ENCODE results near the gene DACT1.

Gene DACT1

DNA sequence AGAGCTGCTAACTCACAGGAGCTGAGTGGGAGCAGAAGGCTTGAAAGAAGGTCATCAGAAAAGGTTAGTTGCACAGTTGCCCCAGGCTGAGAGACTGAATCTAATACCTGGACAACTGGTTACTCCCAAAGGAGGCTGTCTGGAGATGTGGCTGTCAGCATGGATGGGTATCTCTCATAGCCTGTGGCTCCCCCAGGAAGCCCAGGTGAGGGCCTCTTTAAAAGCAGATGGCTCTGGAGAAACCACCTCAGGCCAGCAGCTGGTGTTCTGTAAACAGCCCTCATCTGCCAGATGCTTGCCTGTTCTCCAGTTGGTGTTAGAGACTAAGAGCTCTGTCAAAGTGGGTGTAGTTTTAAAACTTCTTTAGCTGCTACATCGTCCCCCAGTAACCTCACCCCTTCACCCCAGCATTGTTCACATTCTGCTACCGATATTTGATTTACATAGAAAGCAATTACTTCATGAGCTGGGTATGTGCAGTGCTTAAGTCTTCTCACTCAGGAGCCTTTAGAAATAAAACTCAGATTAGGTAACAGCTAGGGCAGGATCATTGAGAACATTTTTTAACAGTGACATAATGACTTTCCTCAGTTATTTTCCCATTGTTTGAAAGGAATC lies 25.8 kb downstream of the DACT1 start:
- peak; percentile 55; the same call in 1 of the 2 replicates for TF ChIP-seq ISL1 (CRISPR knock-in tag; IDR thresholded peaks at IDR 0.05)
- TF ChIP-seq RARB (CRISPR knock-in tag; IDR thresholded peaks at IDR 0.05): no peak
- TF ChIP-seq TCF4 (CRISPR knock-in tag; IDR thresholded peaks at IDR 0.05; ENCODE audit: borderline replicate concordance): no peak

DNA sequence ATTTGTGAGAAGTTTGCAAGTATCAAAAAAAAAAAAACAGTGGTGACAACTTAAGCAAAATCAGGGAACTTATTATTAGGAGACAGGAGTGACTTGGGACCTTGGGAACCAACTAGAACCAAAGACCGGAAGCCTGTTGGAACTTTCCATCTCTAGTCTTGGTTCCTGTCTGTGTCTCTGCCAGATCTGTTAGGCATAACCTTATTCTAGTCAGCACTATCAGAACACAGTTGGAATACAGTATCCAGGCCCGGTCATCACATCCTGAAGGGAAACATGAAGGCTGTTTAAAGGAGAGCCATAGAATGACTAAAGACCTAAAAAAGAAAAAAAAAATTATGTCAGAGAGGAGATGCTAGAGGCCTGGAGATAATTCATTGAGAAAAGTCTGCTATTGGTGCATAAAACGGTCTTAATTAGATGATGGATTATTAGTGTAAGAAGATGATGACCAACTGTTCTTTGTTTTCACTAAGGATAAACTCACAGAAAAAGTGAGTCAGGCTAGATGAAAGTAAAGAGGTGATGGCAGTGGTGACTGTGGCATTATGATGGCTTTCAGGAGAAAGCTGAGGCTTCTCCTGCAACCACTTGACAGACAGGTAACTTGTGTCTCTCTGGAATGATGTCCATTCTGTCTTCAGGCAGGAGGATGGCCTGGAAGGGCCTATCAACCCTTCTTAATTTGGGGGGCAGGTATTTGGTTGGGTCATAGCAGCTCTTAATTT lies 28.2 kb downstream of the DACT1 start:
- ATAC-seq: no peak
- no peak for TF ChIP-seq CSDC2 (CRISPR knock-in tag; IDR thresholded peaks at IDR 0.05)
- no peak for TF ChIP-seq RARB (CRISPR knock-in tag; IDR thresholded peaks at IDR 0.05)
- TF ChIP-seq ARNTL (CRISPR knock-in tag; IDR thresholded peaks at IDR 0.05; ENCODE audit: borderline replicate concordance, low read depth): no peak
- TF ChIP-seq, protein P1, sequence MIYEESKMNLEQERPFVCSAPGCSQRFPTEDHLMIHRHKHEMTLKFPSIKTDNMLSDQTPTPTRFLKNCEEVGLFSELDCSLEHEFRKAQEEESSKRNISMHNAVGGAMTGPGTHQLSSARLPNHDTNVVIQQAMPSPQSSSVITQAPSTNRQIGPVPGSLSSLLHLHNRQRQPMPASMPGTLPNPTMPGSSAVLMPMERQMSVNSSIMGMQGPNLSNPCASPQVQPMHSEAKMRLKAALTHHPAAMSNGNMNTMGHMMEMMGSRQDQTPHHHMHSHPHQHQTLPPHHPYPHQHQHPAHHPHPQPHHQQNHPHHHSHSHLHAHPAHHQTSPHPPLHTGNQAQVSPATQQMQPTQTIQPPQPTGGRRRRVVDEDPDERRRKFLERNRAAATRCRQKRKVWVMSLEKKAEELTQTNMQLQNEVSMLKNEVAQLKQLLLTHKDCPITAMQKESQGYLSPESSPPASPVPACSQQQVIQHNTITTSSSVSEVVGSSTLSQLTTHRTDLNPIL (CRISPR knock-in tag; IDR thresholded peaks at IDR 0.05; ENCODE audit: low read depth): no peak
- no peak for TF ChIP-seq TOX (CRISPR knock-in tag; IDR thresholded peaks at IDR 0.05; ENCODE audit: borderline replicate concordance)
- TF ChIP-seq TCF4 (CRISPR knock-in tag; IDR thresholded peaks at IDR 0.05; ENCODE audit: borderline replicate concordance): no peak
- no peak for TF ChIP-seq PPARA (CRISPR knock-in tag; IDR thresholded peaks at IDR 0.05; ENCODE audit: borderline replicate concordance)
- no peak for TF ChIP-seq ZNF565 (CRISPR knock-in tag; conservative IDR thresholded peaks at IDR 0.05; ENCODE audit: low read depth)
- TF ChIP-seq ZC3H10 (CRISPR knock-in tag; IDR thresholded peaks at IDR 0.05): no peak
- TF ChIP-seq SNAI2 (CRISPR knock-in tag; IDR thresholded peaks at IDR 0.05): no peak
- no peak for TF ChIP-seq GLIS3 (CRISPR knock-in tag; IDR thresholded peaks at IDR 0.05)
- no peak for TF ChIP-seq ZFP3 (CRISPR knock-in tag; IDR thresholded peaks at IDR 0.05)

More for the DNA sequence above, 25.8 kb downstream of the DACT1 start:
- ATAC-seq: peak; percentile 65

DNA sequence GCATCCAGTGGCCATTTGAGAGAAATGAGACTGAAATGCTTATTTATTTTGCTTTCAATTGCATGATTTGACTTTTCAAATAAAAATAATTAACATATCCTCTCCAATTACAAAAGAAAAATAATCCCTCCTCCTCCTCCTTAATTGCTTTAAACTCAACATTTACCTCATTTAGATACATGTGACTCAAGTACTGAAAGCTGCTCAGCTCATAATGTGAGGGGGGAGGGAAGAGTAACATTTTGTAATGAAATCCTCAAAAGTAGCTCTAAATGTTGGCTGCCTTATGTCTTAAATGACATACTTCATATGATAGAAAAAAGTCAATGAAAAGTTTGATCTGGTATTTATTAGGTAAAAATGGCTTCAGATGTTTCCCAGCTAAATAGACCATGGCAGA lies 29.0 kb downstream of the DACT1 start:
- no peak for ATAC-seq
- TF ChIP-seq, protein P2, sequence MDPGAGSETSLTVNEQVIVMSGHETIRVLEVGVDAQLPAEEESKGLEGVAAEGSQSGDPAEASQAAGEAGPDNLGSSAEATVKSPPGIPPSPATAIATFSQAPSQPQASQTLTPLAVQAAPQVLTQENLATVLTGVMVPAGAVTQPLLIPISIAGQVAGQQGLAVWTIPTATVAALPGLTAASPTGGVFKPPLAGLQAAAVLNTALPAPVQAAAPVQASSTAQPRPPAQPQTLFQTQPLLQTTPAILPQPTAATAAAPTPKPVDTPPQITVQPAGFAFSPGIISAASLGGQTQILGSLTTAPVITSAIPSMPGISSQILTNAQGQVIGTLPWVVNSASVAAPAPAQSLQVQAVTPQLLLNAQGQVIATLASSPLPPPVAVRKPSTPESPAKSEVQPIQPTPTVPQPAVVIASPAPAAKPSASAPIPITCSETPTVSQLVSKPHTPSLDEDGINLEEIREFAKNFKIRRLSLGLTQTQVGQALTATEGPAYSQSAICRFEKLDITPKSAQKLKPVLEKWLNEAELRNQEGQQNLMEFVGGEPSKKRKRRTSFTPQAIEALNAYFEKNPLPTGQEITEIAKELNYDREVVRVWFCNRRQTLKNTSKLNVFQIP (CRISPR knock-in tag; IDR thresholded peaks at IDR 0.05; ENCODE audit: borderline replicate concordance, low read depth): no peak
- TF ChIP-seq ZNF70 (CRISPR knock-in tag; IDR thresholded peaks at IDR 0.05) (no peak), OSR1 (CRISPR knock-in tag; IDR thresholded peaks at IDR 0.05) (no peak), RARB (CRISPR knock-in tag; IDR thresholded peaks at IDR 0.05) (no peak), ZNF8 (CRISPR knock-in tag; IDR thresholded peaks at IDR 0.05) (no peak), TOX (CRISPR knock-in tag; IDR thresholded peaks at IDR 0.05; ENCODE audit: borderline replicate concordance) (no peak), ZC3H10 (CRISPR knock-in tag; IDR thresholded peaks at IDR 0.05) (no peak), SNAI2 (CRISPR knock-in tag; IDR thresholded peaks at IDR 0.05) (no peak), CSDC2 (CRISPR knock-in tag; IDR thresholded peaks at IDR 0.05) (no peak), ZFP3 (CRISPR knock-in tag; IDR thresholded peaks at IDR 0.05) (no peak), ARNTL (CRISPR knock-in tag; IDR thresholded peaks at IDR 0.05; ENCODE audit: borderline replicate concordance, low read depth) (no peak), TCF4 (CRISPR knock-in tag; IDR thresholded peaks at IDR 0.05; ENCODE audit: borderline replicate concordance) (no peak), ZNF565 (CRISPR knock-in tag; conservative IDR thresholded peaks at IDR 0.05; ENCODE audit: low read depth) (no peak), PPARA (CRISPR knock-in tag; IDR thresholded peaks at IDR 0.05; ENCODE audit: borderline replicate concordance) (no peak), ZFP30 (CRISPR knock-in tag; IDR thresholded peaks at IDR 0.05) (no peak)
- TF ChIP-seq, protein P3, sequence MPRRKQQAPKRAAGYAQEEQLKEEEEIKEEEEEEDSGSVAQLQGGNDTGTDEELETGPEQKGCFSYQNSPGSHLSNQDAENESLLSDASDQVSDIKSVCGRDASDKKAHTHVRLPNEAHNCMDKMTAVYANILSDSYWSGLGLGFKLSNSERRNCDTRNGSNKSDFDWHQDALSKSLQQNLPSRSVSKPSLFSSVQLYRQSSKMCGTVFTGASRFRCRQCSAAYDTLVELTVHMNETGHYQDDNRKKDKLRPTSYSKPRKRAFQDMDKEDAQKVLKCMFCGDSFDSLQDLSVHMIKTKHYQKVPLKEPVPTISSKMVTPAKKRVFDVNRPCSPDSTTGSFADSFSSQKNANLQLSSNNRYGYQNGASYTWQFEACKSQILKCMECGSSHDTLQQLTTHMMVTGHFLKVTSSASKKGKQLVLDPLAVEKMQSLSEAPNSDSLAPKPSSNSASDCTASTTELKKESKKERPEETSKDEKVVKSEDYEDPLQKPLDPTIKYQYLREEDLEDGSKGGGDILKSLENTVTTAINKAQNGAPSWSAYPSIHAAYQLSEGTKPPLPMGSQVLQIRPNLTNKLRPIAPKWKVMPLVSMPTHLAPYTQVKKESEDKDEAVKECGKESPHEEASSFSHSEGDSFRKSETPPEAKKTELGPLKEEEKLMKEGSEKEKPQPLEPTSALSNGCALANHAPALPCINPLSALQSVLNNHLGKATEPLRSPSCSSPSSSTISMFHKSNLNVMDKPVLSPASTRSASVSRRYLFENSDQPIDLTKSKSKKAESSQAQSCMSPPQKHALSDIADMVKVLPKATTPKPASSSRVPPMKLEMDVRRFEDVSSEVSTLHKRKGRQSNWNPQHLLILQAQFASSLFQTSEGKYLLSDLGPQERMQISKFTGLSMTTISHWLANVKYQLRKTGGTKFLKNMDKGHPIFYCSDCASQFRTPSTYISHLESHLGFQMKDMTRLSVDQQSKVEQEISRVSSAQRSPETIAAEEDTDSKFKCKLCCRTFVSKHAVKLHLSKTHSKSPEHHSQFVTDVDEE (CRISPR knock-in tag; IDR thresholded peaks at IDR 0.05): no peak
- TF ChIP-seq, protein P4, sequence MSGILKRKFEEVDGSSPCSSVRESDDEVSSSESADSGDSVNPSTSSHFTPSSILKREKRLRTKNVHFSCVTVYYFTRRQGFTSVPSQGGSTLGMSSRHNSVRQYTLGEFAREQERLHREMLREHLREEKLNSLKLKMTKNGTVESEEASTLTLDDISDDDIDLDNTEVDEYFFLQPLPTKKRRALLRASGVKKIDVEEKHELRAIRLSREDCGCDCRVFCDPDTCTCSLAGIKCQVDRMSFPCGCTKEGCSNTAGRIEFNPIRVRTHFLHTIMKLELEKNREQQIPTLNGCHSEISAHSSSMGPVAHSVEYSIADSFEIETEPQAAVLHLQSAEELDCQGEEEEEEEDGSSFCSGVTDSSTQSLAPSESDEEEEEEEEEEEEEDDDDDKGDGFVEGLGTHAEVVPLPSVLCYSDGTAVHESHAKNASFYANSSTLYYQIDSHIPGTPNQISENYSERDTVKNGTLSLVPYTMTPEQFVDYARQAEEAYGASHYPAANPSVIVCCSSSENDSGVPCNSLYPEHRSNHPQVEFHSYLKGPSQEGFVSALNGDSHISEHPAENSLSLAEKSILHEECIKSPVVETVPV (CRISPR knock-in tag; IDR thresholded peaks at IDR 0.05): no peak
- TF ChIP-seq, protein P1 (CRISPR knock-in tag; IDR thresholded peaks at IDR 0.05; ENCODE audit: low read depth): no peak
- TF ChIP-seq, protein P5, sequence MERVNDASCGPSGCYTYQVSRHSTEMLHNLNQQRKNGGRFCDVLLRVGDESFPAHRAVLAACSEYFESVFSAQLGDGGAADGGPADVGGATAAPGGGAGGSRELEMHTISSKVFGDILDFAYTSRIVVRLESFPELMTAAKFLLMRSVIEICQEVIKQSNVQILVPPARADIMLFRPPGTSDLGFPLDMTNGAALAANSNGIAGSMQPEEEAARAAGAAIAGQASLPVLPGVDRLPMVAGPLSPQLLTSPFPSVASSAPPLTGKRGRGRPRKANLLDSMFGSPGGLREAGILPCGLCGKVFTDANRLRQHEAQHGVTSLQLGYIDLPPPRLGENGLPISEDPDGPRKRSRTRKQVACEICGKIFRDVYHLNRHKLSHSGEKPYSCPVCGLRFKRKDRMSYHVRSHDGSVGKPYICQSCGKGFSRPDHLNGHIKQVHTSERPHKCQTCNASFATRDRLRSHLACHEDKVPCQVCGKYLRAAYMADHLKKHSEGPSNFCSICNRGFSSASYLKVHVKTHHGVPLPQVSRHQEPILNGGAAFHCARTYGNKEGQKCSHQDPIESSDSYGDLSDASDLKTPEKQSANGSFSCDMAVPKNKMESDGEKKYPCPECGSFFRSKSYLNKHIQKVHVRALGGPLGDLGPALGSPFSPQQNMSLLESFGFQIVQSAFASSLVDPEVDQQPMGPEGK (CRISPR knock-in tag; IDR thresholded peaks at IDR 0.05; ENCODE audit: borderline replicate concordance): no peak
